H9 (cell line): Measurements from ENCODE around the gene KCTD6. TPM values are rescaled to one million over a fixed set of nuclear protein-coding genes. Genes with fewer than 3 reads are reported as not detected.

ENCODE experiments used
- DNase-seq: peaks from one replicate; pipeline ENCODE4 v3.0.0-alpha.2; 2017
- H2AFZ ChIP-seq: one replicate; pipeline ENCODE4 v1.6.1; 2013; ENCODE audit warnings: mild to moderate bottlenecking, low read length, control low read depth, moderate library complexity
- H2AK5ac ChIP-seq: 2 replicates; pipeline ENCODE4 v1.6.1; 2013; ENCODE audit warnings: low read length, control low read depth, mixed read lengths; ENCODE audit not compliant: insufficient read length
- H2BK120ac ChIP-seq: one replicate; pipeline ENCODE4 v1.6.1; 2013; ENCODE audit warnings: low read depth, mild to moderate bottlenecking, low read length, control low read depth, inconsistent platforms; ENCODE audit not compliant: poor library complexity, severe bottlenecking
- H2BK12ac ChIP-seq: 2 replicates; pipeline ENCODE4 v1.6.1; 2013; ENCODE audit warnings: low read length, control low read depth, mixed read lengths, low read depth; ENCODE audit not compliant: insufficient read length
- H2BK15ac ChIP-seq: 2 replicates; pipeline ENCODE4 v1.6.1; 2013; ENCODE audit warnings: low read depth, low read length, control low read depth
- H2BK20ac ChIP-seq: one replicate; pipeline ENCODE4 v1.6.1; 2013; ENCODE audit warnings: low read depth, mild to moderate bottlenecking, low read length, control low read depth, inconsistent platforms; ENCODE audit not compliant: poor library complexity, severe bottlenecking
- H2BK5ac ChIP-seq: 2 replicates; pipeline ENCODE4 v1.6.1; 2013; ENCODE audit warnings: low read length, control low read depth, mixed read lengths; ENCODE audit not compliant: insufficient read length
- H3K14ac ChIP-seq: 2 replicates; pipeline ENCODE4 v1.6.1; 2013; ENCODE audit warnings: low read length, control low read depth; ENCODE audit not compliant: insufficient read depth
- H3K18ac ChIP-seq: 2 replicates; pipeline ENCODE4 v1.6.1; 2013; ENCODE audit warnings: low read depth, mild to moderate bottlenecking, mixed read lengths, low read length, control low read depth; ENCODE audit not compliant: insufficient read length
- H3K23ac ChIP-seq: 2 replicates; pipeline ENCODE4 v1.6.1; 2013; ENCODE audit warnings: low read length, control low read depth, mixed read lengths, low read depth; ENCODE audit not compliant: insufficient read length
- H3K23me2 ChIP-seq: 2 replicates; pipeline ENCODE4 v1.6.1; 2013; ENCODE audit warnings: low read depth, mild to moderate bottlenecking, mixed read lengths, low read length, control low read depth; ENCODE audit not compliant: insufficient read length, poor library complexity, severe bottlenecking
- H3K27ac ChIP-seq: 2 replicates; pipeline ENCODE4 v1.5.1; 2013; ENCODE audit warnings: low read length, control low read depth, mixed read lengths, low read depth; ENCODE audit not compliant: insufficient read length
- H3K27me3 ChIP-seq: 2 replicates; pipeline ENCODE4 v1.6.1; 2013; ENCODE audit warnings: low read length, control low read depth, inconsistent platforms; ENCODE audit not compliant: insufficient read depth
- H3K4ac ChIP-seq: 2 replicates; pipeline ENCODE4 v1.6.1; 2013; ENCODE audit warnings: low read depth, mild to moderate bottlenecking, control low read depth, inconsistent platforms, low read length, moderate library complexity
- H3K4me1 ChIP-seq: 2 replicates; pipeline ENCODE4 v1.6.1; 2013; ENCODE audit warnings: low read length, control low read depth, inconsistent platforms; ENCODE audit not compliant: insufficient read depth
- H3K4me2 ChIP-seq: 2 replicates; pipeline ENCODE4 v1.6.1; 2013; ENCODE audit warnings: low read length, control low read depth, mixed read lengths; ENCODE audit not compliant: insufficient read length, insufficient read depth
- H3K56ac ChIP-seq: 2 replicates; pipeline ENCODE4 v1.6.1; 2013; ENCODE audit warnings: low read depth, mild to moderate bottlenecking, mixed read lengths, low read length, control low read depth; ENCODE audit not compliant: insufficient read length
- H3K79me1 ChIP-seq: 2 replicates; pipeline ENCODE4 v1.6.1; 2013; ENCODE audit warnings: low read depth, mild to moderate bottlenecking, moderate library complexity, low read length, control low read depth, inconsistent platforms; ENCODE audit not compliant: insufficient read depth, poor library complexity, severe bottlenecking
- H3K79me2 ChIP-seq: 2 replicates; pipeline ENCODE4 v1.6.1; 2013; ENCODE audit warnings: low read length, control low read depth, inconsistent platforms; ENCODE audit not compliant: insufficient read depth
- H3K9ac ChIP-seq: 2 replicates; pipeline ENCODE4 v1.6.1; 2013; ENCODE audit warnings: low read length, control low read depth, mixed read lengths; ENCODE audit not compliant: insufficient read length; ENCODE audit errors: extremely low read depth
- H3K9me3 ChIP-seq: one replicate; pipeline ENCODE4 v1.6.1; 2013; ENCODE audit warnings: low read depth, low read length, inconsistent platforms; ENCODE audit not compliant: control insufficient read depth
- H3T11ph ChIP-seq: one replicate; pipeline ENCODE4 v1.6.1; 2013; ENCODE audit warnings: mild to moderate bottlenecking, low read length, control low read depth, inconsistent platforms
- H4K20me1 ChIP-seq: one replicate; pipeline ENCODE4 v1.6.1; 2013; ENCODE audit not compliant: control insufficient read depth, insufficient read length, insufficient read depth
- H4K5ac ChIP-seq: 2 replicates; pipeline ENCODE4 v1.6.1; 2013; ENCODE audit warnings: low read depth, mild to moderate bottlenecking, mixed read lengths, low read length, control low read depth; ENCODE audit not compliant: insufficient read length
- H4K8ac ChIP-seq: replicated peaks from 2 replicates; pipeline ENCODE4 v1.6.1; 2013; ENCODE audit warnings: low read length, control low read depth, mixed read lengths, low read depth; ENCODE audit not compliant: insufficient read length
- H4K91ac ChIP-seq: 2 replicates; pipeline ENCODE4 v1.6.1; 2013; ENCODE audit warnings: low read depth, mild to moderate bottlenecking, moderate library complexity, mixed read lengths, low read length, control low read depth; ENCODE audit not compliant: insufficient read length
- H3K27ac Mint-ChIP-seq, 3 experiments: 2 replicates in 2 of 3; 3 replicates in 1 of 3; pipeline ENCODE4 v1.8.0; 2020 to 2021; ENCODE audit warnings: mixed read lengths in 3 of 3, mild to moderate bottlenecking in 1 of 3, moderate library complexity in 1 of 3
- H3K27me3 Mint-ChIP-seq: 2 replicates; pipeline ENCODE4 v1.8.0; 2021; ENCODE audit warnings: low read depth, mild to moderate bottlenecking, moderate library complexity, mixed read lengths
- H3K36me3 Mint-ChIP-seq, 3 experiments: 2 replicates in 2 of 3; 3 replicates in 1 of 3; pipeline ENCODE4 v1.8.0; 2020 to 2021; ENCODE audit warnings: low read depth in 3 of 3, mixed read lengths in 3 of 3; ENCODE audit not compliant: insufficient read depth in 1 of 3
- H3K4me1 Mint-ChIP-seq, 2 experiments: 2 replicates each; pipeline ENCODE4 v1.8.0; 2020; ENCODE audit warnings: mixed read lengths in 2 of 2
- H3K4me3 Mint-ChIP-seq, 2 experiments: 2 replicates in 1 of 2; 3 replicates in 1 of 2; pipeline ENCODE4 v1.8.0; 2020 to 2021; ENCODE audit warnings: mild to moderate bottlenecking in 2 of 2, mixed read lengths in 2 of 2, moderate library complexity in 1 of 2
- H3K9me3 Mint-ChIP-seq, 2 experiments: 2 replicates in 1 of 2; 3 replicates in 1 of 2; pipeline ENCODE4 v1.8.0; 2020; ENCODE audit warnings: mild to moderate bottlenecking in 2 of 2, mixed read lengths in 2 of 2, moderate library complexity in 1 of 2
- WGBS: extraction: QIAGEN DNeasy Blood & Tissue Kit; methylation state at CpG from one replicate; pipeline ENCODE4 v1.1.7; 2013; ENCODE audit warnings: missing lambda C conversion rate, low lambda C conversion rate, mixed read lengths; ENCODE audit not compliant: insufficient read length; ENCODE audit errors: extremely low coverage; 5-methylcytosine and 5-hydroxymethylcytosine counted together
- total RNA-seq: library from RNA; stranded (reverse); gene quantifications from 2 replicates; pipeline ENCODE4 v1.2.1, GENCODE V29; 2021
- TF ChIP-seq, protein P1 (sequence below): fragments of 200-600 bp; sonication (generic); conservative IDR thresholded peaks from 3 replicates; pipeline ENCODE4 v1.8.0; 2021; ENCODE audit warnings: antibody characterized with exemption, mild to moderate bottlenecking

KCTD6 gene
- total RNA-seq, 1 experiment from 2014 or later = 14.2 TPM

DNA sequence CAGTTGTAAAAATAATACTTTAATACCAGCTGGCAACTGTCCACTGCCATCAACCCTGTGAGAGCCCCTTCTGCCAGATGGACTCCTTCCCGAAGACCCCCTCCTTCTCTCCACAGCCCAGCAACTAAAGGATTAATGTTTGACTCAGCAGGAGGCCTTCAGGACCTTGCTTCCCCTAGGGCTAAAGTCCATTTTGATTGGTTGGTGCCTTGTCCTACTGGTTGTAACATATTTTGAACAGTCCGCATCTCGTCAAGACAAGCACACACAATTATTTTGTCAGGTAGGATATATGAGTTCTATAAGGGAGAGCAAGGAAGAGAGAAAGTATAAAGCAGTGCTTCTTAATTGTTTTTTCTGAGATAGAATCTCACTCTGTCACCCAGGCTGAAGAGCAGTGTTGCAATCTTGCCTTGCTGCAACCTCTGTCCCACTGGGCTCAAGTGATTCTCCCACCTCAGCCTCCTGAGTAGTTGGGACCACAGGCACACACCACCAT lies 26.4 kb downstream of the KCTD6 start:
- peaks cover 2% of the 10 kb centered on the region for H3K27me3 Mint-ChIP-seq
- peaks cover 39 to 40% of the 10 kb centered on the region in 2 experiments for H3K4me1 Mint-ChIP-seq
- Histone ChIP-seq H3K9me3 (no peaks in the 10 kb centered on the region), H3K9ac (no peak overlapping the region), H4K91ac (no peak overlapping the region), H2AFZ (no peak overlapping the region), H2BK12ac (no peak overlapping the region), H3K4me1 (no peaks in the 10 kb centered on the region), H4K8ac (no peak overlapping the region), H3K14ac (no peak overlapping the region), H2BK15ac (no peak overlapping the region), H3K56ac (no peak overlapping the region), H3K18ac (no peak overlapping the region), H3K4me2 (no peak overlapping the region), H2BK5ac (no peak overlapping the region), H3K23ac (no peak overlapping the region), H3T11ph (no peak overlapping the region), H3K79me1 (no peaks in the 10 kb centered on the region), H4K5ac (no peak overlapping the region), H3K79me2 (no peaks in the 10 kb centered on the region), H2BK120ac (no peak overlapping the region), H3K27me3 (no peaks in the 10 kb centered on the region), H3K23me2 (no peaks in the 10 kb centered on the region), H3K4ac (no peak overlapping the region), H2AK5ac (no peak overlapping the region), H4K20me1 (no peaks in the 10 kb centered on the region), H2BK20ac (no peak overlapping the region), H3K27ac (no peak overlapping the region)
- WGBS = no CpG with 5 or more reads among the region's 3 CpGs
- H3K27ac Mint-ChIP-seq = no peak overlapping the region
- H3K9me3 Mint-ChIP-seq = no peaks in the 10 kb centered on the region
- no peaks in the 10 kb centered on the region for H3K36me3 Mint-ChIP-seq
- TF ChIP-seq, protein P1, sequence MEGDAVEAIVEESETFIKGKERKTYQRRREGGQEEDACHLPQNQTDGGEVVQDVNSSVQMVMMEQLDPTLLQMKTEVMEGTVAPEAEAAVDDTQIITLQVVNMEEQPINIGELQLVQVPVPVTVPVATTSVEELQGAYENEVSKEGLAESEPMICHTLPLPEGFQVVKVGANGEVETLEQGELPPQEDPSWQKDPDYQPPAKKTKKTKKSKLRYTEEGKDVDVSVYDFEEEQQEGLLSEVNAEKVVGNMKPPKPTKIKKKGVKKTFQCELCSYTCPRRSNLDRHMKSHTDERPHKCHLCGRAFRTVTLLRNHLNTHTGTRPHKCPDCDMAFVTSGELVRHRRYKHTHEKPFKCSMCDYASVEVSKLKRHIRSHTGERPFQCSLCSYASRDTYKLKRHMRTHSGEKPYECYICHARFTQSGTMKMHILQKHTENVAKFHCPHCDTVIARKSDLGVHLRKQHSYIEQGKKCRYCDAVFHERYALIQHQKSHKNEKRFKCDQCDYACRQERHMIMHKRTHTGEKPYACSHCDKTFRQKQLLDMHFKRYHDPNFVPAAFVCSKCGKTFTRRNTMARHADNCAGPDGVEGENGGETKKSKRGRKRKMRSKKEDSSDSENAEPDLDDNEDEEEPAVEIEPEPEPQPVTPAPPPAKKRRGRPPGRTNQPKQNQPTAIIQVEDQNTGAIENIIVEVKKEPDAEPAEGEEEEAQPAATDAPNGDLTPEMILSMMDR = no peak
- H3K4me3 Mint-ChIP-seq = no peak overlapping the region
- DNase-seq = no peak
